ENCODE data around the gene EEPD1.

The EEPD1 gene

GRCh38 chr7:36346260-36346831, 193.3 kb downstream of the EEPD1 start:
- no peak for DNase-seq

- DNase-seq = no peak
Measured at GRCh38 chr7:36348256-36348655, 195.2 kb downstream of the EEPD1 start.

GRCh38 chr7:36348771-36349170, 195.7 kb downstream of the EEPD1 start:
- no peak for DNase-seq

- DNase-seq = no peak
Measured at GRCh38 chr7:36349626-36350025, 196.6 kb downstream of the EEPD1 start.
